Left ventricle myocardium superior (tissue), 1 donor: ENCODE results near the gene LHX3. TPM values are rescaled to one million over a fixed set of nuclear protein-coding genes. Genes with fewer than 3 reads are reported as not detected.
A peak's percentile ranks its signal among the peaks of the same experiment; 100 is the strongest.

Source experiments
- ATAC-seq: fragments of 200-7000 bp; cut with Tn5 transposase; one replicate; pipeline ENCODE4 v1.9.1; 2020; ENCODE audit warnings: mild to moderate bottlenecking, moderate library complexity
- DNase-seq: peaks from one replicate; pipeline ENCODE4 v3.0.0-alpha.2; 2020
- intact Hi-C: fragments of 100-400 bp; cut with micrococcal nuclease; formaldehyde crosslinking; loops from one replicate; pipeline ENCODE4 v1.11.0; 2022
- total RNA-seq: library from RNA; stranded (reverse); fragmentation: NEBNext Ultra II Directional; extraction: Animal tissue kit (Norgen Biotek cat#: 25700); gene quantifications from one replicate; pipeline ENCODE4 v1.2.1, GENCODE V29; 2021
- donor health status: DM: no; HTN: yes; CAD: no; lungs with severe emphysema.

The LHX3 gene
- total RNA-seq, 1 donor from 2014 or later: not detected

DNA sequence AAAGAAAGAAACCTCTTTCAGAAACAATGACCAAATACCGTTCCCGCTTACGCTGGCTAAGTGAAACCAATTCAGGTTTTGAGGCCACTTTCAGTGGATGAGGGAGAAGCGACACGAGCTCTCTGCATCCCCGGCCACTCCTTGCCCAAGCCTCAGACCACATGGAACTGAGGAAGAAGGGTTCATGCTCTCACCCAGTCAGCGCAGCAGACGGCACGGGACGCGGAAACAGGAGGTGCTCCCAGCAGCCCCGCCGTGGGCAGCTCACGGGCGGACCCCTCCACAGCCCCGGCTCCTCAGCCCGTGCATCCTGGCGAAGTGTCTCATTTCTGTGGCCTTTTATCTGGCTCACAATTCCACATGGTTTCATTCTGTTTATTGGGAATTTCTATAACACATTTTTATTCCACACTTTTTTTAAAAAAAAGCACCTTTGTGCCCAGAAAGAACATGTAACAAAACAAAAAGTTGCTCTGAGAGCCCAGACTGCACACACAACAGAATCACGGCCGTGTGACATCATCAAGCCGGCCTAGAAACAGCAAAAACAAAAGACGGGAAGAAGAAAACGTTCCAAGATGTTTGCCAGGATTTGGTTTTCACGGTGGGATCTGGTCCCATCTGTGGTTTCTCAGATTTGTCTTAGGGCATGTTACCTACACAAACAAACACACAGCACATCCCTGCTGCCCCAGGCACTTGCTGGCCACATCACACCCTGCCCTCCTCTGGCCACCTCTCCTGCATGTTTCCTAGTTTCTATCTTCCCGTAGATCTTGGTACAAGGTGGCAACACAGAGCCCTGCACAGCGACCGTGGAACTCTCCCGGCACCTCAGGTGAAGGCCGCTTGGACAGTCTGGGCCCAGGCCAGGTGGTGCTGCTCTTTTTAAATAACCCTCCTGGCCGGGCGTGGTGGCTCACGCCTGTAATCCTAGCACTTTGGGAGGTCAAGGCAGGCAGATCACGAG lies 24.5 kb upstream of the LHX3 start:
- ATAC-seq: no peak
- DNase-seq: no peak
- intact Hi-C loops: no loop called here

DNA sequence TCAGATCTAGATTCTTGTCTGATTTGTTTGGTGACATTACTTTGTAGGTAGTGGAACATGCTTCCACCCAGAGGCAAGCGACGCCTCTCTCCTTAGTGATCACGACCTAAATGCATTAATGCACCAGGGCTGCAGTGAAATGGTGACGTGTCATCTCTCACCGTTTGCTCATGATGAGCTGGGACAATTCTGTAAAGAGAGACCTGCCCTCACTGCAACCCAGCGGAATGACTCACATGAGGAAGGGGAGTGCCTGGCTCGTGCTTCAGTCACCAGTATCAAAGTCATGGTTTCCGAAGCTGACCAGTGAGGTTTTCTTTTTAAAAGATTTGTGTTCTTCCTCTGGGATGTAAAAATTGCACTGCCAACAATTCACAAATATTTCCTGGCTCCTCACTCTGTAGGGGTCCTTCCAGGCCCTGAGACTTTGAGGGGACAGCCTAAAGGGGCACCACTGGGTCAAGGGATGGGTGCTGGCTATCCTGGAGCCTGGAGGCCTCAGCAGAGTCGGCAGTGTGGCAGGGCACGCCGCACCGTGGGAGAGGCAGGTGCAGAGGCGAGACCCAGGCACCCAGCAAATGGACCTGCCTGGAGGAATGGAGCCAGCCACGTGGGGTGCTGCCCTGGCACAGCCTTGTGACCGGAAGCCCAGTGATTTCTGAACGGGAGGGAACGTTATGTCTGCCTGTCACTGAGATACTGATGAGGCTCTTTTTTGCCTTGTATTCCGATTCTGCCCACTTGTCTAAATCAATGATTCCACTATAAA lies 23.4 kb upstream of the LHX3 start:
- intact Hi-C loops: no loop called here

DNA sequence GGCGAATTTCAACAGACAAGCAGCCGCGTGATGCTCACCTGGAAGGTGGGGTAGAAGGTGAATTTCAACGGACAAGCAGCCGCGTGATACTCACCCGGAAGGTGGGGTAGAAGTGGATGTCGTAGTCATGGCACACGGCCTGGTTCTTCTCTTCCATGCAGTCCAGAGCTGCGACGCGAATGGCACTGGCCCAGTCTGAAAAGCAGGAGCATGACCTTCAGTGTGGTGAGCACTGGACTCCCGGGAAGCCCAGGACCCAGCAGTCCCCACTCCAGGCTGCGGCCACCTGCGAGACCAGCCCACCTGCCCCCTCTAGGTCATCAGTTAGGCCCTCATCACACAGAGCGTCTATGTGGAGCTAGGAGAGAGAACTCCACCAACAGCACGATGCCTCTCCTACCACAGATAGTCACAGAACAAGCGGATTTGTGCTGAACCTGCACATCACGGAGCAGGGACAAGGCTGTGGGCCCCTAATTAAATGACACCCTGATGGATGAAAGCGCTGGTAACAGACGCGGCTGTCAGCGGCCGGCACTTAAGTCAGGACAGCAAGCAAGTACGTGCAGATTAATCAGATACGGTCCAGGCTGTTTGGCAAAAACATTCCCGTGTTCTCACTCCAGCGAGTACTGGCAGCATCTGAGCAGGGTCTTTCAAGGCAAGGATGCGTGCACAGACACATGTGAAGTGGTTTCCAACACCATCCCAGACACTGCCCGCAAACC lies 21.9 kb upstream of the LHX3 start:
- intact Hi-C loops: no loop called here
- ATAC-seq (no peak), DNase-seq (no peak)

More for the DNA sequence above, 23.4 kb upstream of the LHX3 start:
- DNase-seq (no peak), ATAC-seq (no peak)

DNA sequence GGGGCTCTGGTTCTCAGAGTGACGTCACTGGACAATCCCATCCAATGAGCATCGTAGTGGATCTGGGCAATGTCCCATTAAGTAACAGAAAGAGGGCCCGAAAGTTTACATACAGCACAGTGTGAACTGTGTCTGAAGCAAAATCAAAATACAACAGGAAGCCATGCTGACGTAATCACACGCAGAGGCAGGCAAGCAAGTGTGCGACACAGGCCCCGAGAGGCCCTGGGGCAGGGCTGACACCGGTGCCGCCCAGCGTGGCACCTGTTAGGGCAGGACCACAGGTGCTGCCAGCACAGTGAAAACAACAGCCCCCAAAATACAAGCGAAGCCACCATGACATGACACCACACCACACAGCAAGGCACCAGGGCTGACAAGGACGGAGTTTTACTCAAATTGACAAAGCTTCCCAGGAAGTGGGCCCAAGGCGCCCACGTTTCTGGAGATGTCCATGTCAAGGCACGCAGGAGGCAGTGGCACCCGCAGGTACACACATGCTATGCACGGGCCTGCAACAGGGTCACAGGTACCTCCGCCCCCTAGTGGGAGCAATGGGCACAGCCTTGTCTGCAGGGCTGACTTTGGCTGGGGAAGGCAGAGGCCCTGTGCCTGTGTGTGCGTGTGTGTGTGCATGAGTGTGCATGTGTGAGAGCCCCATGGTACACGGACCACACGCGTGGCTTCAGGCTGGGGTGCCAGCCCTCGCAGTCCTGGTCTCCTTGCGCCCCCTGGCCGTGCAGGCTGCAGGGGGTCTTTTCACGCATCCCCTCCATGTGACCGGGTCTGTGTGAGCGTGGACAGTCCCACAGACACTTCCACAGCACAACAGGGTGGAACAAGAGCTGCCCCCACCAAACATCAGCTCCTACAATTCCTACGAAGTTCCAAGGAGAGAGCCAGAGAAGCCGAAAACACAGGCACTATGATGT lies 21.1 kb upstream of the LHX3 start:
- intact Hi-C loops: no loop called here
- peak; percentile 67 for DNase-seq
- peak; percentile 74 for ATAC-seq

DNA sequence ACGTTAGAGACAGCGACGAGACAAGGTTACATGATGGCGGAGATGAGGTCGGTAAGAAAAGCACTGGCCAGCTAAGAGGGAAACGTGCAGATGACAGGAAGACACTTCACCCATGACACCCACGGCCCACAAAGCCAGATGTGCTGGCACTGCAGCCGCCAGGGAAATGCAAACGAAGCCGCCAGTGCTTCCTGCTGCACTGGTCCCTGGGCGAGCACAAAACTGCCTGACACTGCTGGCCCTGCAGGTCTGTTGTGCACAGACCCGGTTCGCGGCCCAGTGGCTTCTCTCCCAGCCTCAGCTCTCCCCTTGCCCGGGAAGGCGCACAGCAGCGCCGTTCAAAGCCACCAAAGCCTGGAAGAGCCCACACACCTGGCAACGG lies 20.4 kb upstream of the LHX3 start:
- ATAC-seq: no peak
- DNase-seq: no peak
- intact Hi-C loops: no loop called here

DNA sequence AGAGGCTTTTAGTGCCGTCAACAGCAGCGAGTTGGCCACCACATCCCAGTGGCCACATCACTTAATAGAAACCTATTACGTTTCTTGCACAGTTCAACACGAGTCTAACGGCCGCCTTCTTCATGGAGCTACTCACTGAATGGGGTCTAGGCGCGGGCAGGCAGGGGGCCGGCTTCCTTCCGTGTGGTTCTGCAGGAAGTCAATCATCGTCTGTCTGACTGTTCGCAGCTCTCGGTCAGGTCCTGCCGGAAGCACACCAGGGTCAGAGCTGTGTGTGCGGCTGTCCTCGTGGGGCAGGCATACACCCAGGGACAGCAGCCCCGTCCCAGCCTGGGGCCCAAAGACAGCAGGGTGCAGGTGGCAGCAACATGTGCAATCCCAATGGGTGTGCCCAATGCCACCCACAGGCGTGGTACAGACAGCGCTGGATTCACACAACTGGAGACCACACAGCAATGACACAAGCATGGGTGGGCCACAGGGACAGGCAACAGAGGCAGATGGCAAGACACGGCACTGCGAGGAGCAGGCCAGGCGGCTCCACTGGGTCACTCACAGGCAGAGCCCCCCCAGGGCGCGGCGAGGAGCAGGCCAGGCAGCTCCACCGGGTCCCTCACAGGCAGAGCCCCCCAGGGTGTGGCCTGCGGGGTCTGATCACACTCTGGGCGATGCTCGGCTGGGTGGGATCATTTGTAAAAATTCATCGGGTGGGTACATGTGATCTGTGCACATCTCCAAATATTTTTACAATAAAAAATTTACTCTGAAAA lies 19.1 kb upstream of the LHX3 start:
- DNase-seq: no peak
- intact Hi-C loops: no loop called here
- no peak for ATAC-seq

DNA sequence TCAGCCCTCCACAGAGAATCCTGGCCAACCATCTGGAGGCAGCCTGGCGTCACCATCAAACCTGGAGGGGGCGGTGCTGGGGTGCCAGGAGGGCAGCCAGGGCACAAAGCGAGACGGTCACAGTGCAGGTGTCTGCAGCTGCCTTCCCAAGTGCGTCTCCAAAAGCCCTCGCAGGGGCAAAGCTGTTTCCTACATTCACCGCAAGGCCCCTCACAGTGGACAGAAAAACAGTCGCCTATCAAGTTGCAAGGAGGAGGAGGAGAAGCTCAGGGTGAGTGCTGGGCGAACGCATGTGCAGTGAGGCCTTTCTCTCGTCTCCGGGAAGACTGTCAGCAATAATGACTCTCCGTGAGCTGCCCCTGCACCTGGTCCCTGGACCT lies 18.0 kb upstream of the LHX3 start:
- DNase-seq (no peak), ATAC-seq (no peak)
- intact Hi-C loops: no loop called here

DNA sequence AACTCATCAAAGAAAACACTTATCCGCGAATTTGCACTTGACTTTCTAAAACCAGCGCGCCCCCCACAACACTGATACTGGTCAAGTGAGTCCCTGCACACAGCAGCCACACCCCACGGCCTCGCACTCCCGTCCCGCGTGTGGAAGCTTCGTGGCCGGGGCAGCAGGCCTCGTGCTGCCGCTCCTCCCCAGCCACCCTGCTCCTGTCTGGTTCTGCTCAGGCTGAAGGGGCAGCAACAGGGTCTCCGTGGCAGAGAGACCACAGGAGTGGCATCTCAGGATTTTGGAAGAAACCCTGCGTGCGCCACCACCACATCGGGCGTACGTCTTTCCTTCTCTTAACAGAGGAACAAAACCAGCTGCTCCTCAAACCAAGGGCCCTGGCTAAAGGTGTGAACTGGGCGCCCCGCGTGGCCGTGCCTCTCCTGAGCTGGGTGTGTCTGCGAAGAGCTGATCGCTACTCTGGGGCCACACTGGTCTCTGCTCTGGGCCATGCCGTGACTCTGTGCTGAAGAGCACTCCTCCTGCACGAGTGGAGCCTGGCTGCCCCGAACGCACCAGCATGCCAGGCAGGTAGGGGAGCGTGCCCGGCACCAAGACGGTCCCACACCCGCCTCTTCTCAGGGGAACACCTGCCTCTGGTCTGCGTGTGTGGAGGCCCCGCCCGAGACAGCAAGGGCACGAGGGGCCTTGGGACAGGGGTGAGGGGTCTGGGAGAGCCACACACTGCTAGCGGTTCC lies 17.4 kb upstream of the LHX3 start:
- no peak for DNase-seq
- no peak for ATAC-seq
- intact Hi-C loops: no loop called here

DNA sequence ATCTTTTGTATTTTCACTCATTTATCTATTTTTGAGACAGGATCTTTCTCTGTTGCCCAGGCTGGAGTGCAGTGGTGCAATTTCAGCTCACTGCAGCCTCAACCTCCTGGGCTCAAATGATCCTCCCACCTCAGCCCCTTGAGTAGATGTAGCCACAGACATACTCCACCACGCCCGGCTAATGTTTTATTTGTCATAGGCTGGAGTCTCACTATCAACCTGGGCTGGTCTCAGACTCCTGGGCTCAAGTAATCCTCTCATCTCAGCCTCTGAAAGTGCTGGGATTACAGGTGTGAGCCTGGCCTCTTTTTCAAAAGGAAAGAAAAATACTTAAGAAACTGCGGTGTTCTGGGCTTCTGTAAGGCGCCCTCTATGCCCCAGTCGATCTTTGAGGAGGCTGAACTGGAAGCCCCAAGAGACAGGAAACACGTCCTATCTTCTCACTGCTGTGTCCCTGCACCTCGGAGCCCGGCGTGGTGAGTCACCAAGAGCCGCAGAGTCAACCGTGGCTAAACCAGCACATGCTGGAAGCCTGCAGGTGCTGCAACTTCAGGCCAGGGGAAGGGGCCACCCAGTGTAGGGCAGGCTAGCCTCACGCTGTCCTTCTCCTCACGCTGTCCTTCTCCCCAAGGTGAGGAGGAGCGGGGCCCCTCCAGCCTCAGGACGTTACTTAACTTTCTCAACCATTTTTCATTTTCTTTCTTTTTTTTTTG lies 15.2 kb upstream of the LHX3 start:
- intact Hi-C loops: no loop called here
- no peak for DNase-seq

DNA sequence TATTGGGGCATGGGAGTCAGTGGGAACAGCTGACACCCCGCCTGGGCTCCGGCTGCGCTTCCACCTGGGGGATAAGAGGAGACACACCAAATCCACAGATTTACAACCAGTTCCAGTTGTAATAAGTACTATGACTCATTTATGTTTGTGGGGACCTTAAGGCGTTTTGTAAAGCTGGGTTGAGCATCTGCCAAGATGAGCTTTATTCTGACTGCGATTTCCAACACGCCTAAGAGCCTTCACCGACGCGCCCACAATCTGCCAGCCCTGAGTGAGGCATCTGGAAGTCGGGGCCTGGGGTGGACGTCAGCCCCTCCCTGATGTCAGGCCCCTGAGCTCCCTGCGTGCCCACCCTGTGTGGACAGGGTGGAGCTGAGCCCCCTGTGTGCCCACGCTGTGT lies 14.3 kb upstream of the LHX3 start:
- no peak for DNase-seq
- intact Hi-C loops: no loop called here
- no peak for ATAC-seq

More for the DNA sequence above, 15.2 kb upstream of the LHX3 start:
- ATAC-seq: no peak

DNA sequence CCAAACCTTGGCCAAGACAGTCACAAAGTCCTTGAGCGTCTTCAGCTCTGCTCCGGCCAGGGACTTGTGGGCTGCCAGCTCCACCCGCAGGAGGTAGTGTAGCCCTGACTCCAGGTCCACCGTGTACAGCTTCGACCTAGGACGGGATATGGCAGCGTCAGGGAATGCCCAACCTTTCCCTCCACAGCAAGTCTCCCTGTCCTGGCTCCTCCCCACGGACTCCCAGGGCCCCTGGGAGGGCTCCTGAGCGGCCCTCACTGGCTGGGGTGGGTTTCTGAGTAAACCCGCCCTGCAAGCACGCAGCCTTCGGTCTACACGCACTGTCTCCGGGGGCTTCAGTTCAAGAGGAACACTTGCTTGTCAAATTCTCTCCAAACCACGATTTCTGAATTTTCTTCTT lies 13.7 kb upstream of the LHX3 start:
- ATAC-seq: no peak
- DNase-seq: no peak
- intact Hi-C loops: no loop called here

DNA sequence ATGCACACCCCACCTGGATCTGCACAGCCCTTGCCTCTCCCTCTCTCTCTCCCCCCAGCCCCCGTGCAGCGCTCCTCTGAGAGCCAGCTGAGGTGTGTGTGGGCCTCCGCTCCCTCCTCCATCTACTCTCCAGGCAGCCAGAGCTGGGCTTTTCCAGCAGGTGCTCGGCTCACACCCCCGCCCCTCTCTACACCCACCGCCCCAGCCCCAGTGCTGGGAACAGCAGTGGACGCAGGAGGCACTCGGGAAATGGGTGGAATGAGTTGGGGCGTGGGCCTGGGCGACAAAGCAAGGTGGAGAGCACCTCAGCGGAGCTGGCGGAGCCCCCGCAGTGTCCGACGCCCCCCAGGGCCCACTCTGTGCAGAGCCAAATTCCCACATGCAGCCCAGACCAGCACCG lies 13.3 kb upstream of the LHX3 start:
- intact Hi-C loops: no loop called here
- ATAC-seq: no peak
- DNase-seq: no peak

DNA sequence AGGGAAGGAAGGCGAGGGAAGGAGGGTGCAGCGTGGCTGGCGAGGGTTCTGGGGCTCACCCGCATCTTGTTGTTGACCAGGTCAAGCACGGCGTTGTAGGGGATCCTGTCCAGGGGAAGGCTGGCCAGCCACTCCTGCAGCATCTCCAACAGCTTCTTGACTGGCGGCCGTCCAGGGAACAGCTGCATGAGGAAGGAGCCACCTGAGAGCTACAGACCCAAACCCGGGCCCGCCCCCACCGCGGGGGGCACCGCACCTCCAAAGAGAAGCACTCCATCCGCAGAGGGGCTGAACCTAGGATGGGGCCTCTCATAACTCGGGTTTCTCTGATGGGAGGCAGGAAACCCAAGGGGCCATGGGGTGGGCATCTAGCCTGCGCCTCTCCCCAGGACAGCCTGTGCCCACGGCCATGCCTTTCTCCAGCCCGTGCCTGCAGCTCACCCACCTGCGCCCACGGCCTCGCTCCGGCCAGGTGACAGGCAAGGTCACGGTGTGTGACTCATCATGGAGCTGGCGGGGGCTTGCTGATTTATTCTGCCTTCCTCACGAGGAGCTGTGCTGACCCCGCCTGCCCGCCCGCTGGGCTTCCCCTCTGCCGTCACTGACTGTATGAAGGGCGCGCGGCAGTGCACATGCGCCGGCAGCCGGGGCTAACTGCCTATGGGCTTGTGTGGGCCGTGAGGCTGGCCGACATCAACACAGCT lies 11.8 kb upstream of the LHX3 start:
- DNase-seq (no peak), ATAC-seq (no peak)
- intact Hi-C loops: no loop called here

DNA sequence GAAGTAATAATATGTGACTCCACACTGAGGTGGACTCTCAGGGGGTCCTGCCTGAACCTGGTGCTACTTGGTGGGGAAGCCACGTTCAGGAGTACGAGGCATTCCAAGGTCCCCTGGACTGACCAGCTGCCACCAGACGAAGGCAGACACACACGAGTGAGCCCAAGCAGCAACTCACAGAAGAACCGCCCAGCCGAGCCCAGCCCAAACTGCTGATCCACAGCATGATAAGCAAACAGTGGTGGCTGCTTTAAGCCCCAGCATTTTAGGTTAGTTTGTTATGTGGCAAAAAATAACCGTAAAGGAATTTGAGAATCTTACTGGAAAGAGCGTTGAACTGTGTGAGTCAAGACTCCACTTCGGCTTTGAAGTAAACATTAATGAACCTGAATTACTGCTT lies 8.8 kb upstream of the LHX3 start:
- no peak for DNase-seq
- ATAC-seq: no peak

DNA sequence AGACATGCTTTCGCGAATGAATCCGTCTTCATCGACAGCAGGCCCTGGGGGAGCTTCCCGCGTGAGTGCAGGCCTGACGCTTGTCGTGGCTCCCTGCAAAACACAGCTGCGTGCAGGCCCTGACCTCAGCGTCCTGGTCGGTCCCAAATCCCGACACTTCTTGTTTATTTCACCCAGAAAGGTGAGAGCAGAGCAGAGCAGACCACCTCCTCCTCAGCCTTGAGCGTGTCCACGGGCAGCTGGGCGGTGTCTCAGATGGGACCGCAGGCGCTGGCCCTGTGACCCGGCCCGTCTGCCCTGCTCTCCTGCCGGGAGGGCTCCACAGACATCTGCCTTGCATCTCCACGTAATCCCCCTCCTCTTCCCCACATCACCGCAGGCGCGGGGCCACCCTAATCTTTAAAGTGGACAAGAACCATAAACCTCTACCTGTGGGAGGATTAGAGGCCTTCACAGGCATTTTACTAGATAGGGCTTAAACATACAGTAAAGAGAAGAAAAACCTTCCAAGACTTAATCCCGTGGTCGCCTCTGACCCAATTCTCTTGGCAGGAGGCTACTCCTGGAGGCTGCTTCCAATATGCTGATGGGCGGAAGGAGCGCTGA lies 7.5 kb upstream of the LHX3 start:
- intact Hi-C loops: no loop called here
- ATAC-seq: no peak
- no peak for DNase-seq

More for the DNA sequence above, 8.8 kb upstream of the LHX3 start:
- intact Hi-C loops: no loop called here
